Stimulated activated CD8-positive, alpha-beta memory T cell treated with anti-CD3 and anti-CD28 coated beads, Interleukin-2, amount 100 ng/mL, for 1 hour (primary cell): Measurements from ENCODE around the gene SERTAD2.

Experiments used
- DNase-seq, 2 donors: peaks; one replicate each; pipeline ENCODE4 v3.0.0-alpha.2; 2020; ENCODE audit warnings: low read depth in 2 of 2

SERTAD2 gene

DNA sequence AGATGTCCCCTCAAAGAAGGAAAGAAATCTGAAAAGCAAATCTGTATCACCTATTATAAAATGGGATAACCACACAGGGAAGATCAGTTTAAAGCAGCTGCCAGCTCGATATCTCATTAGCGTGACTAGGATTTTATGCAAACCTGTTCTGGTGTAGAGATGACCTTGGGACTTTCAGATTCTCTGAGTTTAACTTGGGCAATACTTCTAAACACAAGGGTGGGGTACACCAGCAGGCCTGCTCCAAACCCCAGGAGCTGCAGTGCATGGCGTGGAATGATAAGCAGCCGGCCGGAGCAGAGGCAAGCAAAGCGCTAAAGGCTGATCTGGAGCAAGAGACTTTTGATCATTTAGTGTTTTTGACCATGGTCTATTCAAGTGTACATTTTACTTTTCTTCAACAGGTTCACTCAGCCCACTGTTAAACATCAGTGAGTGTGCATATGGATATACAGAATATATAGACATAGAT lies 4.7 kb downstream of the SERTAD2 start:
- DNase-seq: no peak

DNA sequence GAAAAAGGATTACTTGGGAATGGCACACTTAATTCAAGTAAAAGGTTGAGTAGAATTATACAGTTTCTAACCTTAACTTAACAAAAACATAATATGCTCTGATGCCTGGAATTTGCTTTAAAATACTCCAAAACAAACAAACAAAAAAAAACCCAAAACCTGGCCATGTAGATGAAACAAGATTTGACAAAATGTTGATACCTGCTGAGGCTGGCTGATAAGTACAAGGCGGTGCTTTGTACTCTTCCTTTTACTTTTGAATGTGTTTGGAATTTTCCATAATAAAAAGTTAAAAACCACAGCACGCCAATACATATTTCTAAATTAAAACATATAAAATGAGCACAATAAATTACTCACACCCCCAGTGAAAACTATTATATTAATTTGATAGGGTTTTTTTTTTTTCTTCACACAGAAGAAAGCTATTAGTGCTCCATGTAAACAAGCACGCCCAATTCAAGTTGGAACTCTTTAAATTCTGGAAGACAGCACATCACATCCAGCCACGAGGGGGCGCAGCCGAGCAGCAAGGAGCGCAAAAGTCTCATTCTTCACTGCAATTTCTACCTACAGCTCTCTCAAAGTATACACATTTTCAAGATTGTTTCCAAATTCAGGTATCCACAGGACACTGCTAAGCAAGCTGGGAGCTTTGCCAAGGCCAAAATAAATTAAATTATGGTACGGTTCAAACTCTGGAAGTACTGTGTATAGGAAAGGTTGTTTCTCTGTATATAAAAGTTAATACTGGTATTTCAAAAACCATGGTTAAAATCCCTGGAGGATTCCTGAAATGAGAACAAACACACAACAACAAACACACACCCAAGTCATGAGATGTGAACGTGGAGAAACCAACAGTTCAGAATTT lies 7.5 kb downstream of the SERTAD2 start:
- peak; percentile 77 to 81 for DNase-seq

GRCh38 chr2:64644458-64645382 lies 9.0 kb downstream of the SERTAD2 start:
- DNase-seq: peak in 1 of 2 donors; percentile 13

- DNase-seq: no peak
Measured at GRCh38 chr2:64643838-64644457, 9.8 kb downstream of the SERTAD2 start.

DNA sequence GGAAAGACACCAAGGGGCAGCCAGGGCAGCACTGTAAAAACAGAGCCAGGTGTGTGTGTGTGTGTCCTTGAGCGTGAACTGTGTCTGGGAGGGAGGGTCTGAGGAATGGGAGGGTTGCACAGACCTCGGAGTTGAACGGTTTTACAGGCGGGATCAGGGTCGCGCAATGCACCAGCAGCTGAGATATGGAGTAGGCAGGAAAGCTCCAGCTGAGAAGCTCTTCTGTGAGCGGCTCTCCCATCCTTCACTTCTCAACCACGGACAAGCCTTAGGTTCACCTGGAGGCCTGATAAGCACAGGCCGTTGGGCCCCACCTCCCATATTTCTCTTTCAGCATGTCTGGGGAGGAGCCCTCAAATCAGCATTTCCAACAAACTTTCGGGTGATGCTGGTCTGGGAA lies 12.1 kb downstream of the SERTAD2 start:
- no peak for DNase-seq

GRCh38 chr2:64640153-64641044 lies 13.3 kb downstream of the SERTAD2 start:
- DNase-seq: no peak

GRCh38 chr2:64639691-64640090 lies 14.0 kb downstream of the SERTAD2 start:
- DNase-seq: no peak

- DNase-seq: no peak
Measured at GRCh38 chr2:64638502-64639120, 15.1 kb downstream of the SERTAD2 start.

DNA sequence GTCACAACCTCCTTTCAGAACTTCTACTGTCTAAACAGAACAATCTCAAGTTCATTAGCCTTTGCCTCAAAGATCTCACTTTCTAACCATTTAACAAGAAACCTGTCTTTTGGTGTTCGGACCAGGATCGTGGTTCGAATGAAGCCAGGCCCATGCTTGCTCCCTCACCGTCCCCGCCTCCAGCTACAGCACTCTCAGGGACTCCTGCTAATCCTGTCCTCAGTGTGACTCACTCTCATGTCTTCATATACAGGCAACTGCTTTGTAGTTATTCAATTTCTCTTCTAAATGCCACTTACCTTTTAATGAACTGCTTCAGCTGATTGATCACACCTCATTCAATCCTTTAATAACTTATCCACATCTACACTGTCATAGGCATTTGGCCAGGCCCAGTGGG lies 15.8 kb downstream of the SERTAD2 start:
- DNase-seq: no peak

- DNase-seq: no peak
Measured at GRCh38 chr2:64637000-64637635, 16.6 kb downstream of the SERTAD2 start.

DNA sequence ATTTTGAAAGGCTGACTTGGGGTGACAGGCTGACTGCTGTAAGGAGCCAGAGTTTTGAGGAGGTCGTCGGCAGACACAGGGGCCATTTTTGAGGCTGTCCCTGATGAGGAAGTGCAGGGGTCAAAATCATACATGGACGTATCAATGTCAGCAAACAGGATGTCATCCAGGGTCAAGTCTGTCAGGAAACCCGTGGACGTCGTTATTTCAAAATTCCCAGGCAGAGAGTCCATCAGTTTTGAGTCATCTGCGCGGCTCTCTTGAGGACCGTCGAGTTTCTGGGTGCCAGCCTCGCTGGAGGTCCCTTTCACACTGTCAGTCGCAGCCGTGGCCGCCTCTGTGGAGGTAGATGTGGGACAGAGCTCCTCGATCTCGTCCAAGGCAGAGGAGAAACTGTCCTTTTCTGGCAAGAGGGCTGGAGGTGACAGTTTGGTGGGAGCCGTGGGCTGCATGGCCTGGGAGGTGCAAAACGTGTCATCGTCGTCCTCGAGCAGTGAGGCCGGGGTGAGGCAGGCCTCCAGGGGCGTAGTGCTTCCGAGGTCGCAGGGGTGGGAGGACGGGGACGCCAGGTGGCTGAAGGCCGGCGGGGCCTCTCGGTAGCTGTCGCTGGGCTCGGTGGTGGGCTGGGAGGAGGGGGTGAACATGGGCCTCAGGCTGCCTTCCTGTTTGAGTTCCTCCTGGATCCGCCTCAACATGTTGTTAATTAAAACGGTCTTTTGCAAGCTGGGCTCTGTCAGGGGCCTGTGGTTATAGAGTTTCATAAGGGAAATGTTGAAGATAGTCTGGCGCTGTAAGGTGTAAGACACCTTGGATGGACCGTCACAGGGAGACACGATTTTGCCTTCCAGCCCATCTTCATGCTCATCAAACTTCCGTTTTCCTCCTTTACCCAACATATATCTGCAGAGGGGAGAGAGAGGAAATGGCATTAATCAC lies 17.5 kb downstream of the SERTAD2 start:
- DNase-seq: no peak

DNA sequence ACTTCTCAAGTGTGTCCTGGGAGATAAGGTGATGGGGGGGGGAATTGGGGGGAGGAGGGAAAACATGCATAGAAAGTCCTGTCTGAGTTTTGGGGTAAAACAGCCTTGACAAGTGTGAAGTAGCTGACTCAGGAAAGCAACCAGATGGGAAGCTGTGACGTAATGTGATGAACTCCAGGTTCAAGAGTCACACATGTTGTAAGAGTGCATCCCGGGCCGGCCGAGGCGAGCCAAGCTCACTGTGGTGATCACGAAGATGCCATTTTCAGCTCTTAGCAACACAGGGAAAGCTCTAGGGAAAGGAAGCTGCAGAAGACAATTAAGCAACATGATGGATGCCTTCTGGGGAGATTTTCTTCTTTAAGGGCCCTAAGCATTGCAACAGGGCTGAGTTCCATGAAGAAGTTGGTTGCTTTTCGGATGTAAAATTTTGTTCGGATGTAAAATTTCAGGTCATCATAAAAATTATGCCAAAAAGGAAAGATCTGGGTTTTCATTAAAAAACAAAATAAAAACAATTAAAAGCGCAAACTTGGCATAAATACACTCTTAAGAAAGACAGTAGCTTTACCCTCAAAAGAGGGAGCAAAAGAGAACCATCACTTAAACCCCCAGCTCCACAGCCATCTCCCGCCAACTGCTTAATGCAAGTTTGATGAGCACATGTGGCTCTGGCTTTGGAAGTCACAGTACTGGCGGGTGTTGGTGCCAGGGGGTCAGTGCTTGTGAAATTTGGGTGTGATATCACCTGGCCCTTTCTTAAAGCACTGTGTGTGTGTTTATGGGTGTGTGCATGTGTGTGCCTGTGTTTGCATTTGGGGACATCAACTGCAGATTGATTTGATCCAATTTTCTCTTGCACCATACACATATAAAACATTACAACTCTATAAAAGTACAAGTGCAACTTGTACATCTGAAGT lies 19.1 kb downstream of the SERTAD2 start:
- no peak for DNase-seq

- no peak for DNase-seq
Measured at GRCh38 chr2:64632835-64633819, 20.6 kb downstream of the SERTAD2 start.

GRCh38 chr2:64631771-64632170 lies 21.9 kb downstream of the SERTAD2 start:
- no peak for DNase-seq

GRCh38 chr2:64630752-64631151 lies 23.0 kb downstream of the SERTAD2 start:
- DNase-seq: no peak

- DNase-seq: no peak
Measured at GRCh38 chr2:64629875-64630274, 23.8 kb downstream of the SERTAD2 start.

DNA sequence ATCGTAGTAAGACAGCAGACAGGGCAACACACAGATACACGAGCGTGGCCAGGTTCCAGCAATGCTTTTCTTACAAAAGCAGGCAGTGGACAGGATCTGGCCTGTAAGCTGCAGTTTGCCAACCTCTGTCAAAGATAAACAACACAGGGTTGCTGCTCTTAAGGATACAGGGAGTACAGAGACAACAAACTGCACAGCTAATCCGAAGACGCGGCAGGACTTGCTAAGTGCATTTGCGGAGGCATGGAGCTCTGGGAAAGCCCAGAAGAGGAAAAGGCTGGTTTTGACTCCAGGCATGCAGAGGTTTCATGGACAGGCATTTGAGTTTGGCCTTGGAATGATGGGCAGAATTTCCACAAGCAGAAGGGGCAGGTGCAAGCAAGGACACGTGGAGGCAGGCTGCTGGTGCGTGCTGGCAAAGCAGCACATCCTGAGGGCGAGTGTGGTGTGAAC lies 24.4 kb downstream of the SERTAD2 start:
- no peak for DNase-seq
